Measurements from ENCODE around the gene TIGD3.

Gene TIGD3

GRCh38 chr11:65354265-65355012 lies at the start of gene TIGD3:
TSS of gene TIGD3 (plus strand) at chr11:65354751. CDS start at chr11:65355809, 1,058 bp downstream.
- in situ Hi-C loops (cut with MboI; ENCODE audit: low sequenced_read_pairs), result no loop called here

GRCh38 chr11:65305501-65306268 lies 48.9 kb upstream of the TIGD3 start:
- in situ Hi-C loops (cut with MboI; ENCODE audit: low sequenced_read_pairs), result no loop called here

- in situ Hi-C loops (cut with MboI; ENCODE audit: low sequenced_read_pairs), result no loop called here
Measured at GRCh38 chr11:65307298-65308229, 47.0 kb upstream of the TIGD3 start.

- in situ Hi-C loops (cut with MboI; ENCODE audit: low sequenced_read_pairs), result no loop called here
Measured at GRCh38 chr11:65308281-65308891, 46.2 kb upstream of the TIGD3 start.

GRCh38 chr11:65309006-65309405 lies 45.5 kb upstream of the TIGD3 start:
- in situ Hi-C loops (cut with MboI; ENCODE audit: low sequenced_read_pairs), result no loop called here

GRCh38 chr11:65310215-65310614 lies 44.3 kb upstream of the TIGD3 start:
- in situ Hi-C loops (cut with MboI; ENCODE audit: low sequenced_read_pairs), result no loop called here

GRCh38 chr11:65310736-65311135 lies 43.8 kb upstream of the TIGD3 start:
- in situ Hi-C loops (cut with MboI; ENCODE audit: low sequenced_read_pairs), result no loop called here

GRCh38 chr11:65311170-65311678 lies 43.3 kb upstream of the TIGD3 start:
- in situ Hi-C loops (cut with MboI; ENCODE audit: low sequenced_read_pairs), result no loop called here

GRCh38 chr11:65314501-65315203 lies 39.9 kb upstream of the TIGD3 start, which contains the start of gene CDC42EP2:
TSS of gene CDC42EP2 (plus strand) at chr11:65314866. CDS start at chr11:65320899, 6,033 bp downstream.
- in situ Hi-C loops (cut with MboI; ENCODE audit: low sequenced_read_pairs), result no loop called here

GRCh38 chr11:65315204-65315865 lies 39.2 kb upstream of the TIGD3 start:
- in situ Hi-C loops (cut with MboI; ENCODE audit: low sequenced_read_pairs), result no loop called here

GRCh38 chr11:65315866-65316226 lies 38.7 kb upstream of the TIGD3 start:
- in situ Hi-C loops (cut with MboI; ENCODE audit: low sequenced_read_pairs), result no loop called here

GRCh38 chr11:65316227-65317024 lies 38.1 kb upstream of the TIGD3 start:
- in situ Hi-C loops (cut with MboI; ENCODE audit: low sequenced_read_pairs), result no loop called here

GRCh38 chr11:65317025-65317786 lies 37.3 kb upstream of the TIGD3 start:
- in situ Hi-C loops (cut with MboI; ENCODE audit: low sequenced_read_pairs), result no loop called here

- in situ Hi-C loops (cut with MboI; ENCODE audit: low sequenced_read_pairs), result no loop called here
Measured at GRCh38 chr11:65320386-65321075, 34.0 kb upstream of the TIGD3 start.

- in situ Hi-C loops (cut with MboI; ENCODE audit: low sequenced_read_pairs), result no loop called here
Measured at GRCh38 chr11:65321076-65321475, 33.5 kb upstream of the TIGD3 start.

- in situ Hi-C loops (cut with MboI; ENCODE audit: low sequenced_read_pairs), result no loop called here
Measured at GRCh38 chr11:65321828-65322485, 32.6 kb upstream of the TIGD3 start.

GRCh38 chr11:65323813-65324212 lies 30.7 kb upstream of the TIGD3 start:
- in situ Hi-C loops (cut with MboI; ENCODE audit: low sequenced_read_pairs), result no loop called here
